COR-L47 (cell line): ENCODE measurements around the gene MED31.
A peak's percentile ranks its signal among the peaks of the same experiment; 100 is the strongest.
"Not testable (repeated sequence)": the region's sequence is repeated elsewhere in the genome, so short reads cannot be mapped to it uniquely, and the experiment has no call there.

ENCODE experiments used
- DNase-seq: peaks from one replicate; lab custom pipeline; 2025; lab: John Stamatoyannopoulos, UW

MED31 gene

GRCh38 chr17:6677158-6677831 is 25.9 kb upstream of the MED31 start:
- DNase-seq = no peak

GRCh38 chr17:6676802-6677157 is 25.4 kb upstream of the MED31 start:
- DNase-seq = no peak

DNA sequence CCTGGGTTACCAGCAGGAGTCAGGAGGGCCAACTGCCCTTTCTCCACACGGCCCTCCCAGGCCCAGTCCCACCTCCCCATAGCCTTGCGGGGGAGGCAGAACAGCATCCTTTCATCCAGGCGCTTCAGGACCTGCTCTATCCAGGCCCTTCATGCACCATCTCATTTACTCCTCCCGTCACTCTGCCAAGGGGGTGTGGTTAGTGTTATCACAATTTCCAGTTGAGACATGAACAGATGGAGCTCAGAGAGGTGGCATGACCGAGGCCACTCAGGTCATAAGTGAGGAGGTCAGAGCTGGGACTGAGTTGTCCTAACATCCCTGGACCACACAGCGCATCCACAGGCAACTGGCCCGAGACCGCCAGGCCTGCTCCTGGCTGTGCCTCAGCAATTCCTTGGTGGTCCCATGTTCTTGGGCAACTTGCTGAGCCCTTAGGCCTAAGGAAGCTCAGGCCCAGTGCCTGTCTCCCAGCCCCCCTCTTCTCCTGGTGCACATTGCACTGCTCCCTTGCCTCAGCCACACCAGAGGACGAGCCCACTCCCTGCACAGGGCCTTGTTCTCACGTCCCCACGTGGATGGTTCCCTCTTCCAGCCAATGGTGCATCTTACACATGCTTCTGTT is 23.9 kb upstream of the MED31 start:
- no peak for DNase-seq

DNA sequence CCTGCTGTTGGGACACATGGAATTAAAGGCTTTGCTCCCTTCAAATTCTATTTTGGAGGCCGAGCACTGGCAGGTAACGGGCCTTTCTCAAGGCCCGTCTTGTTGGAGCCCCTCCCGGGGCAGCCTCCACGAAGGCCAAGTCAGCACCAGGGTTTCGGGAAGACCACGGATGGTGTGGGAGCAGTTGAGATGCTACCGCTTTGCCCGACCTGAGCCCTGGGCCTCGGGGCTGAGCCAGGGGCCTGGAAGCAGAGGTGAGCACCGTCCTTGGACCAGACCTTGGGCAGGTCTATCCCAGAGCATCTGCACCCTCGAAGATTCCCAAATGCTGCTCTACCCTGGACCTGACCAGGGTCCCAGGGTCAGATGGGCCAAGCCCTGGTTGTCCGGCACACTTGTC is 23.2 kb upstream of the MED31 start:
- DNase-seq = no peak

DNA sequence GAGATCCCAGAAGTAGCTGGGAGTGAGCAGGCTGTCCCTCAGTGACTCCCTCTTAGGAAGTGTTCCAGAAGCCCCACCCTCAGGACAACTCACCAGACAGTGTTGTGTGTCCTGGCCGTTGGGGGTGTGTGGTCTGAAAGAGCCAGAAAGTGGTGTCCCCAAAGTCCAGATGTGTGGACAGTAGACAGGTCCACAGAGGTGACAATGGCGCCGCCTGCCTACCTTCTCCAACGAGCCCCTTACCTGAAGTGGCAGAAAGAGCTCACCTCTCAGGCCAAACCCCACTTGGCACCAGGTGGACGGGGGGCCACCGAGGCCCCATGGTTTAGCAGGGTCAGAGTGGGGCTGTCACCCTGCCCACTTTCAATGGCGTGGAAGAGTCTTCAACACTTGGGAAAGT is 20.0 kb upstream of the MED31 start:
- DNase-seq = no peak

- DNase-seq = no peak
These were observed 19.6 kb upstream of the MED31 start for GRCh38 chr17:6670999-6671398.

DNA sequence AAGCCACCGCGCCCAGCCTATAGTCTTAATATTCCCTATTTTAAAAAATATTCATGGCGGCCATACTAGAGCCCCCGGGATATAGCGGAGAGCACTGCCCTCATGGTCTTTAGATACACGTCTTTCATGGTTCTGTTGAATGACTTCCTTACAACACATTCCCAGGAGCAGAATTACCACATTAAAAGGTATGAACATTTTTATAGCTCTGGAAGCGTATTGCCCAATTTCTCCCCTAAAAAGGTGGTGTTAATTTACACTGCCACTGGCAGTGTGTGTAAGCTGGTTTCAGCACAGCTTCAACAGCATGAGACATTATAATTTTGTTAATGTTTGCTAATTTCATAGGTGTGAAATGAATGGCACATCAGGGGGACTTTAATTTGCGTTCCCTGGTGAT is 19.2 kb upstream of the MED31 start:
- DNase-seq = no peak

DNA sequence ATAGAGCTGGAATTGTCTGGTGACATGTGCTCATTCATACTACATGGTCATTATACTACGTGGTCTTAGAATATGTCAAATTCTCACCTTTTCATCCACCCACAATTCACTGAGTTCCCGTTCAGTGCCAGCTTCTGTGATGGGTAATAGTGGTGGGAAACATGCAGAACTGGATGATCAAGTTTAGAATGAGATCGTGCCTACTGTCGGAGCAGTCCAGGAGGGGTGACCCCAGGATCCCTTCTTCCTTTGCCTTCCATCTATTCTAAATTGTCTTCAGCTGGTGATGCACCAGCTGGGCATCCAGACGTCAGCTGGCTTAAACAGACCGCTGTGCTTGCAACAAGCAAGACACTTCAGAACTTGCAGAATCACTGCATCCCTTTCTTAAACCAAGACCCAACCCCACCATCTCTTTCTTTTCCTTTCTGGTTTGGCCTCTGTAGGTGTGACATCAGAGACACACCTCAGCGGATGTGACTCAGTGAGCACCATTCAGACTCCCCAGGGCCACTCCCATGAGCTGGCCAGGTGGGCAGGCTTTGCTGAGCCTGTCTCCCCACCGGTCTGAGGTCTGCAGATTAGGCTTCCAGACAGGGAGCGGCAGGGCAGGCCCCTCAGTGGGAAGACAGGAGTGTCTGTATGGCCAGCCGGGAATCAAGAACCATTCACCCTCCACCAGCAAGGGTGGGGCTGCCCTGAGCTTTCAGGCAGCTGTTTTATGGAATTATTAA is 18.2 kb upstream of the MED31 start:
- DNase-seq = no peak

DNA sequence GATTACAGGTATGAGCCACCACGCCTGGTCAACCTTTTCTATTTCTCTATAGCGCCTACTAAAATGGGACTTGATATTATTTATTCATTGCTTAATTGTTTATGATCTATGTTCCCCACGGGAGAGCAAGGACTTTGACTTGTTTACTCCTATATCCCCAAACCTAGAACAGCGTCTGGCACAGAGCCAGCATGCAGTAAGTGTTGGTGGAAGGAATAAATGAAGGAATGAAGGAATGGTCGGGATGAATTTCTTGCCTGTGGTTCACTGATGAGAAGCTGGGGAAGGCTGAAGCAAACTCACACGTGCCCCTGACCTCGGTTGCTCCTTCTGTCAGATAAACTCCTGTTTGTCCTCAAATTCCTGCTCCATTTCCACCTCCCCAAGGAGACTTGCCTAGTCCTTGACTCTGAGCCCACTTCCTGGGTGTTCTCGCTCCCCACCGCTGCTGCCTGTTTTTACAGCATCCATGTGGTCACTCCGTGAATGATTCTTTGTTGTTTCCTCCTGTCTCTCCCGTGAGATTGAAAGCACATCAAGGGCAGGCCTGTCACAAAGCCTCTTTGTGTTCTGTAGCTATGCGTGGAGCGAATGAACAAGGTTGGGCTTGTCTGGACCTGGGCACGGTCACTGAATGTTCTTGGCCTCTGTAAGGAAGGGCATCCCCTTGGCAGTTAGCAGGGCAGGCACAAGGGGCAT is 17.5 kb upstream of the MED31 start:
- no peak for DNase-seq

DNA sequence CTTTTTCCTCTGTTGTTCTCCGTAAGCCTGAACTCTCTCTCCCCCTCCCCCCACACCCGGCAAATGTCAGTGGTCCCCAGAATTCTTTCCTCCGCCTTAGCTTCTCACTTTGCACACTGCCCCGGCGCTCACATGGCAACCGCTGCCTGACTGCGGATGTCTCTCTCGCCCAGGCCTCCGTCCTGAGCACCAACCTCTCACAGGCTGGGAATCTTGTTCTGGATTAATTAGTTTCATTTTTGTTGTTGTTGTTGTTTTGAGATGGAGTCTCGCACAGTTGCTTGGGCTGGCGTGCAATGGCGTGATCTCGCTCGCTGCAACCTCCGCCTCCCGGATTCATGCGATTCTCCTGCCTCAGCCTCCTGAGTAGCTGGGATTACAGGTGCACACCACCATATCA is 16.8 kb upstream of the MED31 start:
- no peak for DNase-seq

GRCh38 chr17:6667516-6667915 is 16.1 kb upstream of the MED31 start:
- no peak for DNase-seq

GRCh38 chr17:6666557-6666956 is 15.2 kb upstream of the MED31 start:
- no peak for DNase-seq

DNA sequence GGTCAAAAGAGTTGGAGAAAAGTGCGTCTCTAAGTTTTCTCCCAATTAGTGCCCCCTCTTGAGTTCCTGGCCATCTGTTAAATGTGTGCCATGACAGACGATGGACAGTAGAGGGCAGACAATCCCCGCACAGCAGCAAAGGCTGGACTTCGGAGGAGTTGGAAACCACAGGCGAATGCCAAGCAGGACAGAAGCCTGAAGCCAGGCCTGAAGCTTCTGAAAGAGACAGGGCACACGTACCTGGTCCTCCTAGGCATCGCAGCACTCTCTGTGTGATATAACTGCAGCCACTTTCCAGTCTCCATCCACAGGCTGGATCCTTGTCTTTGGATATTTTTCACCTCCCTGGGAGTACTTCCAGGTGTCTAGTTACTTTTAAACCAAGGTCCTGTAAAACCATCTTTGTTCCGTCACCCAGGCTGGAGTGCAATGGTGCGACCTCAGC is 14.7 kb upstream of the MED31 start:
- DNase-seq = peak; percentile 35

GRCh38 chr17:6663200-6663599 is 11.8 kb upstream of the MED31 start:
- not testable (repeated sequence) for DNase-seq

- no peak for DNase-seq
These were observed 10.1 kb upstream of the MED31 start for GRCh38 chr17:6661464-6661848.

GRCh38 chr17:6660805-6661463 is 9.5 kb upstream of the MED31 start:
- no peak for DNase-seq

DNA sequence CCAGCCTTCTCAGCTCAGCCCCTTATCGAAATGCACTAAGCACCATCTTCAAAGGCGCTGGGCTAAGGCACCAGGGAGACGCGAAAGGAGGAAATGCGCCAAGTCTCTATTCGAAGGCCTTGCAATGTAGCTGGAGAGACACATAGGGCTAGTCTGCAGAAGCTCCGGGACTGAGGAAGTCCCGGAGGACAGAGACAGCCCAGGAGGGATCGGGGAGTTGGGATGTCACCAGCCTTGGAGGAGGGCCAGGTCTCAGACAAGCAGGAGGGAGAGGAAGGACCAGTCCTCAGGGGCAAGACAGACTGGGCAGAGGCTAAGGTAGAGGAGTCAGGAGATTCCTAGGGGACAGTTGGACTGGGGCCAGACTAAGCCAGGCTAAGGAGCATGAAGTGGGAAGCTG is 8.7 kb upstream of the MED31 start:
- DNase-seq = no peak

DNA sequence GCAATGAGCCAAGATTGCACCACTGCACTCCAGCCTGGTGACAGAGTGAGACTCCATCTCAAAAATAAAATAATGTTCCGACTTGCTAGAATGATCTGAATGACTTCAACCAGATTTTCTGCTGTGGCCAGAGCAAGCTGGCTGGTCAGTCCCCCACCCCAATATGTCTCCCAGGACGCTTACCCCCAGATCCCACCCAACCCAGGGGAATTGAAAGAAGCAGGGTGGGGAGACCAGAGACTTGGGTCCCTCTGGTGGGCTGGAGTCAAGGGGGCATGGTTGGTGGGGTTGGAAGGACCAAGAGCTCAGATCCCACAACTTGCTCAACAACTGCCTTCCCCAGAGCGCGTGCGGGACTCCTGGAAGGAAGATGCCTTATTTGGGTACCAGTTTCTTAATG is 7.0 kb upstream of the MED31 start:
- DNase-seq = not testable (repeated sequence)

DNA sequence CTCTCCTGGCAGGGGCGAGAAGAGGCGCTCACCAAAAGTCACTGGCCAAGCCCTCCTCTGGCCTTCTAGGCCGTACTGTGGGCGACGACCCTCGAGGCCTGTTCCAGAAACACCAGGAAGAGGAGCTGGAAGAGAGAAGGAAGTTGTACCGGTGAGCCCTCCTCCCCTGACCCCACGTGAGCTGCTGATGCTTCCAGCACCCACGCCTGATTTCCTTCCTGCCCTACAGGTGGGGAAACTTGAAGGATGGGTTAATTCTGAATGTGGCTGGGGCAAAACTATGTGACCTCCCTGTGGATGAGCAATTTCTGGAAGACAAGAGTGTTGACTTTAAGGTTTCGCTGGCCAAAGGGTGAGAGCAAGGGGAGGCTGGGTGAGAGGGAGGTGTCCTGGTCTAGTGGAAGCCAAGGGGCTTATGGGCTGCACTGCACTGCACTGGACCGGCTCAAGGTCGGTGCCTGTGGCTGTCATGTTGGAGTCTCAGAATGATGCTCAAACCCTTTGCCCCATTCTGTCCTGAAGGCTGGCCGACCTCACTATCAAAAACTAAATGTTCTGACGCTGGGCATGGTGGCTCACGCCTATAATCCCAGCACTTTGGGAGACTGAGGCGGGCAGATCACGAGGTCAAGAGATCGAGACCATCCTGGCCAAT is 6.4 kb upstream of the MED31 start:
- no peak for DNase-seq

- DNase-seq = not testable (repeated sequence)
These were observed 5.6 kb upstream of the MED31 start for GRCh38 chr17:6656797-6657632.
